ENCODE data around the gene MFAP2. TPM values are rescaled to one million over a fixed set of nuclear protein-coding genes. Genes with fewer than 3 reads are reported as not detected.

Gene MFAP2
- under 1 TPM in 1 of 3 donors, not detected in 2; 0.15 TPM for total RNA-seq
- not detected for total RNA-seq (2013)

GRCh38 chr1:16980473-16981268 lies at the start of gene MFAP2:
TSS of gene MFAP2 (minus strand) at chr1:16980620. CDS start at chr1:16978273, 2,347 bp downstream.
- H3K36me3 Mint-ChIP-seq = peaks cover 6% of the 10 kb centered on the region
- 10% methylated on average over 44 of the region's 53 CpGs for WGBS (ENCODE audit: insufficient coverage)
- Histone ChIP-seq H3K4me3 (ENCODE audit: low read length) (no peak within 1 kb of the TSS), H3K27ac (ENCODE audit: low read length) (no peak within 1 kb of the TSS), H3K9me3 (ENCODE audit: control insufficient read depth, insufficient read depth, low read length) (no peaks in the 10 kb centered on the region), H3K4me1 (ENCODE audit: control insufficient read depth, insufficient read depth, low read length) (peaks cover 7% of the 10 kb centered on the region), H3K36me3 (ENCODE audit: control insufficient read depth, insufficient read depth, low read length) (no peaks in the 10 kb centered on the region), H3K27me3 (ENCODE audit: control insufficient read depth, insufficient read depth, low read length) (peaks cover 10% of the 10 kb centered on the region)
- H3K4me3 Mint-ChIP-seq = peak within 1 kb of the TSS; percentile 65
- intact Hi-C loops (cut with micrococcal nuclease) = no loop called here
- H3K4me1 Mint-ChIP-seq = peaks cover 0 to 15% of the 10 kb centered on the region in 2 donors
- TF ChIP-seq CTCF (IDR thresholded peaks at IDR 0.05) = no peak
- peaks cover 20 to 27% of the 10 kb centered on the region in 2 donors for H3K27me3 Mint-ChIP-seq (ENCODE audit: low read depth in 2 of 2)
- ATAC-seq (peak in 2 of 3 donors; percentile 34 to 48), DNase-seq (no peak)
- H3K9me3 Mint-ChIP-seq = no peaks in the 10 kb centered on the region
- peak within 1 kb of the TSS in 1 of 2 donors; percentile 35 for H3K27ac Mint-ChIP-seq

- TF ChIP-seq CTCF (IDR thresholded peaks at IDR 0.05) = no peak
- peaks cover 11% of the 10 kb centered on the region for H3K36me3 Mint-ChIP-seq
- H3K27ac ChIP-seq (ENCODE audit: low read length) = no peak overlapping the region
- no peaks in the 10 kb centered on the region for H3K9me3 ChIP-seq (ENCODE audit: control insufficient read depth, insufficient read depth, low read length)
- 91% methylated on average over 4 of the region's 4 CpGs for WGBS (ENCODE audit: insufficient coverage)
- no peaks in the 10 kb centered on the region for H3K9me3 Mint-ChIP-seq
- DNase-seq (no peak), ATAC-seq (no peak)
- H3K27me3 ChIP-seq (ENCODE audit: control insufficient read depth, insufficient read depth, low read length) = no peaks in the 10 kb centered on the region
- H3K27ac Mint-ChIP-seq = no peak overlapping the region
- H3K27me3 Mint-ChIP-seq (ENCODE audit: low read depth in 2 of 2) = no peaks in the 10 kb centered on the region
- H3K36me3 ChIP-seq (ENCODE audit: control insufficient read depth, insufficient read depth, low read length) = peaks cover 64% of the 10 kb centered on the region
- no peak overlapping the region for H3K4me3 ChIP-seq (ENCODE audit: low read length)
- H3K4me1 Mint-ChIP-seq = peaks cover 0 to 3% of the 10 kb centered on the region in 2 donors
- intact Hi-C loops (cut with micrococcal nuclease) = no loop called here
- no peaks in the 10 kb centered on the region for H3K4me1 ChIP-seq (ENCODE audit: control insufficient read depth, insufficient read depth, low read length)
- no peak overlapping the region for H3K4me3 Mint-ChIP-seq
These were observed 49.8 kb upstream of the MFAP2 start for GRCh38 chr1:17030206-17030605.

GRCh38 chr1:17028662-17029188 lies 48.3 kb upstream of the MFAP2 start:
- intact Hi-C loops (cut with micrococcal nuclease) = no loop called here
- peaks cover 11% of the 10 kb centered on the region for H3K36me3 Mint-ChIP-seq

More at GRCh38 chr1:17028662-17029188, 48.3 kb upstream of the MFAP2 start:
- ATAC-seq (no peak), DNase-seq (no peak)
- H3K4me3 ChIP-seq (ENCODE audit: low read length) = no peak overlapping the region
- no peaks in the 10 kb centered on the region for H3K27me3 ChIP-seq (ENCODE audit: control insufficient read depth, insufficient read depth, low read length)
- Mint-ChIP-seq H3K27me3 (ENCODE audit: low read depth in 2 of 2) (no peaks in the 10 kb centered on the region), H3K4me1 (peaks cover 0 to 7% of the 10 kb centered on the region in 2 donors), H3K4me3 (no peak overlapping the region), H3K27ac (no peak overlapping the region), H3K9me3 (no peaks in the 10 kb centered on the region)
- H3K4me1 ChIP-seq (ENCODE audit: control insufficient read depth, insufficient read depth, low read length) = no peaks in the 10 kb centered on the region
- H3K36me3 ChIP-seq (ENCODE audit: control insufficient read depth, insufficient read depth, low read length) = peaks cover 72% of the 10 kb centered on the region
- H3K9me3 ChIP-seq (ENCODE audit: control insufficient read depth, insufficient read depth, low read length) = no peaks in the 10 kb centered on the region
- no peak for TF ChIP-seq CTCF (IDR thresholded peaks at IDR 0.05)
- WGBS (ENCODE audit: insufficient coverage) = 90% methylated on average over 5 of the region's 5 CpGs
- H3K27ac ChIP-seq (ENCODE audit: low read length) = no peak overlapping the region

All from natural killer cell (primary cell).